Medulla oblongata (tissue), 1 donor: Measurements from ENCODE around the gene PNCK.
"Not testable (repeated sequence)": the region's sequence is repeated elsewhere in the genome, so short reads cannot be mapped to it uniquely, and the experiment has no call there.

Experiments
- DNase-seq: peaks from one replicate; pipeline ENCODE4 v3.0.0-alpha.2; 2015; ENCODE audit errors: extremely low spot score

Gene PNCK

DNA sequence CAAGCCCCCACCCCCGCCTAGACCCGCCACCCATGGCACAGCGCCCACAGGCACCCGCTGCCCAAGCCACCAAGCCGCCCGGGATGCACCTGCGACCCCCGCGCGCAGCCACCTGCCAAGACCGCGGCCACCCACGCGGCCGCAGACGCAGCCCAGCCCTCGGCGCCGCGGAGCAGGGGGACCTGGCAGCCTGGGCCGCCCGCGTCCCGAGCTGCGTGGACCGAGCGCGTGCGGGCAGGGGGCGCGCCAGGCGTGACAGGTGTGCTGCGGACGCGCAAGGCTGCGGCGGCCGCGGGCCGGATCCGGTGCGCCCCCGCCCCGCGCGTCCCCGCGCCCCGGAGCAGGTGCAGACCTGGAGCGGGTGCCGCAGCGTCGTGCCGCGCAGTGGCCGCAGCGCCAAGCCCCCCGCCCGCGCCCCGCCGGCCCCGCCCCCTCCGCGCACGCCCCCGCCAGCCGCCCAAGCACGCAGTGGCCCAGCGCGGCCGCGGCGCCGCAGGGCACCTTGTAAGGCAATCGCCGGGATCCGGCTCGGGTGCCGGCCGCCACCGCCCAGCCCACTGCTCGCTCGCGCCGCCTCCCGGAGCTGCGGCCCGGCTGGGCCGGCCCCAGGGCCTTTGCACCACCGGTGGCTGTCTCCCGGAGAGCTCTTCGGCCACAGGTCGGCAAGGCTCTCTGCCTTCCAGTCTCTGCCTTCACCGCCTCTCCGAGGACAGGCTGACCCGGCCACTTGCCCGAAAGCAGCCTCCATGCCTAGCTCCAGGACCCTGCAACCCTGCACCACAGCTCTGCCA is at the start of gene PNCK:
TSS of gene PNCK (minus strand) at position 386 of the 791 bp plus-strand sequence. CDS start 737 bp downstream, outside the sequence.
- DNase-seq: no peak

DNA sequence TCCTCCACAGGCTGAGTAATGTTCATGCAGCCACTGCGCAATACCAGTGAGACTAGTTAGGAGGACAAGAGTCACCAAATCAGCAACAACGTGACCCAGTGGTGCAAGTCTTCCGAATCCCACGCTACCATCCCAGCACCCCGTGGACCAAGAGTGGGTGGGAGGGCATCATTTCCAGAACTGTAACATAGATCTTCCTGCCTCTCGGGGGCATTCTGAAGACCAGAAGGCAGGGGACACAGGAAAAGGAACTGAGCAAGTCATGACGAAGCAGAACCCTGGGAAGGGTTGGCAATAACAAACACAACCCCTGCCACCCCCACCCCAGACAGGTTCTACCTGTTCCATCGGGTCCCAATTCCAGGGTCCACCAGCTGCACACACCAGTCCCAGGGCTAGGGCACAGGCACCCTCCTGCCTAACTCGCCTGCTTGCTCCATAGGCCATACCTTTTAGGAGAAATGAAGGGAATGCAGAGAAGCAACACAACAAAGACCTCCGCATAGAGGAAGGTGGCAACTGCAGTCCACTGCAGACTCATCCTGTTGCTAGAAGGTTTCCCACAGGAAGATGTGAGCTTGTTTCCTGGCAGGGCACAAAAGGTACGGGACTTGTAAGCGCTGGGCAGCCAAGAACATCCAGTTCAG is 49.2 kb upstream of the PNCK start:
- DNase-seq: no peak

DNA sequence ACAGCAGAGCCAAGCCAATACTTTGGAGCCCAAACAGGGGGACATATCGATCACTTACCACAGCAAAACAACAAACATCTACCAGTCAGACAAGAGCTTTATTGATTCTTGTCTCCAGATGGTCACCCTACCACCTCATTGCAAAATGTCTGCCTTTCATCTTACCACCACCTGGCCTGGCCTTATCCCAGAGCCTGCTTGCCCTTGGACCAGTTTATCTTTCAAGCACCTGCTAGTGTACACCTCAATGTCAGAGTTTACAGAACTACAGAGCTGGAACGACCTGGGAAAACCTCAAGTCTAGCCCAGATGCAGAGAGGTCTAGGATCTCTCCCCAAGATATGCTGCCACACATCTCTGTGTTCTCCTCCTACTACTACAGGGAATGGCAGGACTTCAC is 46.1 kb upstream of the PNCK start:
- DNase-seq: no peak

DNA sequence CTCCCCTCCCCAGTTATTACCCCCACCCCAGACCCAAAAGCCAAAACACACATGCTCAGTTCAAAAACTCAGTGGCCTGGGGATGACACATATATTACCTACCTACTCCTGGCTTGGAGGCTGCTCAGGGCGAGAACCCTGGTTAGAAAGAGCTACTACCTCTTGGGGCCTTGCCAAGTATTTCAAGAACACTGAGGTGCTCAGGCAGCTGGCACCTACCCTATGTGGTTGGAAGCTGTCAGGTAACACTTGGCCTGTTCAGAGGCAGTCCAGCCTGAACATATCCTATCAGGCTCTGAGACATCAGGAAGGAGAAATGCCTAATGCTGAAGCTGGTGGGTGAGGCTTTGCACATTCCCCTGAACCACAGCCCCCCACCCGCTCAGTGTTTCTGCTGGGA is 45.6 kb upstream of the PNCK start:
- no peak for DNase-seq

DNA sequence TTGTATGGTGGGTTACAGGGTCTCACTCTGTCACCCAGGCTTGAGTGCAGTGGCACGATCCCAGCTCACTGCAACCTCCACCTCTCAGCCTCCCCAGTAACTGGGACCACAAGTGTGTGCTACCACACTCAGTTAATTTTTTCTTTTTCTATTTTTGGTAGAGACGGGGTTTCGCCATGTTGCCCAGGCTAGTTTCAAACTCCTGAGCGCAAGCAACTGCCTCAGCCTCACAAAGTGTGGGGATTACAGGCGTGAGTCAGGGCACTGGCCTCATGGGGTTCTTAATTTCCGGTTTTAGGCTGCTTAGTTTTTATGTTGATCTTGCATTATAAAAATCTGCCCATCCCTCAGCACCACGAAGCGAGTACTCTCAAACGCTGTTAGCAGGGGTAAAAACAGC is 43.8 kb upstream of the PNCK start:
- DNase-seq: no peak

DNA sequence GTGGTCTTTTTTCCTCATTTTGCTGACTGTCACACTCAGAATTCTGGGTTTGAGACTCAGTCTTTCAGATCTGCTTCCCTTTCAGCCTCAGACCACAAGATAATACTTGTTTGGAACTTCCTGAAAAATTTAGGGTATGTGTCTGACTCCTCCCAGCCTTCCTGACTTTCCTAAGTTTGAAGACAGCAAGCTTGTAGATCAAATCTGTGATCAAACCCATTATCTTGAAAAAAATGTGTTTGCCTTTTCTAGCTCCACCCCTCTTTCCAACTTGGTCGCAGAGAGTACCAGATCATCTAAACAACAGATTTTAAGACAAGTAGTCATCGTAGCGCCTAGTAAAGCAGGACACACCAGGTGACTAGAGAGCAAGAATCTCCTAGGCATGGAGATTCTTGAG is 40.6 kb upstream of the PNCK start:
- DNase-seq: no peak

DNA sequence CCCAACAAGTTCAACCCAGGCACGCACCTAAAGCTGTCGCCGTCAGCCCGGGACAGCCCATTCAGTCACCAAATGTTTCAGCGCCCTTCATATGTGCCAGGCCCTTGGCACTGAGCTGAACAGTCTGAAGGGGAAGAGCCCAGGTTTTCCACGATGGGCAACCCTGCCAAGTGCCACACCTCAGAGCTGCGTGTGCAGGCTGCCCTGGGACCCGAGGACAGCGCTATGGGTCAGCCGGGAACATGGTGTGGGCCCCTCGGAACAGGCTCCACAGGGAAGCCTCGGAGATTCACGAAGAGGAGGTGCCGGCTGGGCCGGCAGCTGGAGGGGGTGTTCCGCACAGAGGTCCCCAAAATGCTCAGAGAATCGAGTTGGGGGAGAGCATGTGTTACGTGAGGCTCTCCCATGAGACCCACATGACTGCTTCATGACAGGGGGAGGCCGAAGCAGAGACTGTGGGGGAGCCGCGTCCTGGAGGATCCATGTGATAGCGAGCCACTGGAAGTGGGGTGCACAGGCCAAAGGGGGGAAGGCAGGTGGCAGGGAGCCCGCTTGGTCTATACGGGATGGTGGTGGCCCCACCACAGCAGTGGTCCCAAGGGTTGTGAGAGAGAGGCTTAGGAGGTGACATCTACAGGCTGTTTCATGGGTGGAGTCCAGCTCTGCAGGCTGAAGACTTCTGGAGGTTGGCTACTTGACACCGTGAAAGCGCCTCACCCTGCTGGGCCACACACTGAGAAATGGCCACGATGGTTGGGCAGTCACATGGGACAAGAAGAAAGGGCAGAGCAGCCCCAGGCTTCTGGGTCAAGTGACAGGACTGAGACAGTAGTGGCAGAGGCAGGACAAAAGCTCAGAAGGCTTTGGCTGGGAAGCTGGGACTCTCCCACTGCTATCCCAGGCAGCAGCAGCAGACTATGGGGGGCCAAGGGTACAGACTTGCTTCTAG is 36.4 kb upstream of the PNCK start:
- DNase-seq: no peak

DNA sequence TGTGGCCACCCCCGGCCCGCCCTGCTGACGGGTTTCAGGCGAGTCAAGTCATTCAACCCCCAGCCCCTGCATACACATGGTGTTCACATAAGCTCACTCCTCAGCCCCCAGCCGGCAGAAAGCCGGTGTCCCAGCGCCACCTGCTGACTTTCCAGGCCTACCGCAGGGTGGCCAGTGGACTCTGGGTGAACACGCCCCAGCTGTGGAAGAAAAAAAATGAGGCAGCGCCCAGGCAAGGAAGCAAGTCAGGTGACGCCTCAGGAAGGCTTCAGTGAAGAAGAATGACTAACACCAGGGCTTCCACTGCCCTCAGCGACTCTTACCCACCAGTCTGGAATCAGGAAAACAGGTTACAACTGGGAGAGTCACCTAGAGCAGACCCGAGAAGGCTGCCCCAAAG is 34.8 kb upstream of the PNCK start:
- peak; percentile 66 for DNase-seq

DNA sequence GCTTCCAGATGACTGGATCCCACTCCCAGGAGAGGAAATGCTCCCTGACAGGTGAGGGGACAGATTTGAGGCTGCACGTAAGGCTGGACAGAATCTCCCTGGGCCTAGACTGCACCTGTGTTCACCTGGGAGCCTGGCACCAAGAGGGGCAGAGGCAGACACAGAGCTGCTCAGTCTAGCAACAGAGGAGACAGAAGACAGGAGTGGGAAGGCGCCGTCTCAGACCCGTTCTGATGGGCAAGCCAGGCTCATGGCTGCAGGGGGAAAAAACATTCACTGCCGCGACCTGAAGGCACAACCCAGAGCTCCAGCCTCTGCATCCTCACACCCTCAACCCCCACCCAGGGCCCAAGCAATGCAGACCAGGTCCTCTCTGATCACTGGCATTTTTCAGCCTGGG is 33.8 kb upstream of the PNCK start:
- DNase-seq: no peak

DNA sequence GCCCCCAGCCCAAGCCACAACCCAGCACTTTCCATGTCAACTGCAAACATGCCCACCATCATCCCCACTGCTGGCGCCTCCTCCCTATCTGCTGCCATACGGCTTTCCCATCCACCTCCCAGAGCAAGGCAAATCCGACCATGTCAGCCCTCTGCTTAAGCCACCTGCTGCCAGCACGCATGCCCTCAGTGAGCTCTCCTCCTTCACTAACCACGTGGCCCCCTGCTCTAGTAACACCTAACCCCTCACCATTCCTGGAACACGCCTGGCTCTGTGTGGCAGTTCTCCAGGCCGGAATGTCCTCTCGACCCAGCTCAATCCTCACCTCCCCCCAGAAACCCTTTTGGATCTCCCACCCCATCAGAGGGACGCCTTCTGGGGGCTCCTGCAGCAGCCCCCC is 33.2 kb upstream of the PNCK start:
- no peak for DNase-seq

DNA sequence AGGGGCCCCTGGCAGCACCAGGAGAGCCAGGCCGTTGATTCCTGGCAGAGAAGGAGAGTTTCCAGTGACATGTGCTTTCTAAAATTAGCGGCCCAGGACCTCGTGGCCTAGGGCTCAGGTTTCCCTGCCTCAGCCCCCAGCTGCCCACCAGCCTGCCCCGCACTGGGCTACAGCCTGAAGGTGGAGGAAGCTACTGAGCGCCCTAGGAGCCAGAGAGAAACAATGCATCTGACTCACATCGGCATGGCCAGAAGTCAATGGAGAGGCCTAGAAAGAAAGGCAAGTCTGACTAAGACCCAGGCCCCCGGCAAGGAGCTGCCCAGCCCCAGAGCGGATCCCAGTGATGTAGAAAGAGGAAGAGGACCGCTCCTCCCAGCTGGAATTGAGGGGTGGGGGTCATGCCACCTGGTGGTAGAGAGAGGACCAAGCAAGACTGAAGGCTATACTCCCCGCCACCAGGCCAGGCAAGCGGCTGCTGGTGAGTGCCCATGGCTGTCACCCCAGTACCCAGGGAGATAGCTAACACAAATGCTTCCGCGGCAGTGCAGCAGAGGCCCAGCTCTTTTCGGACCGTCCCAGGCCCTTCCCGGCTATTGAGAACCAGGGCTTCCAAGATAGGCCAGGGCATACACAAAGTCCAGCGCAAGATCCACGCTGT is 31.9 kb upstream of the PNCK start:
- DNase-seq: not testable (repeated sequence)

DNA sequence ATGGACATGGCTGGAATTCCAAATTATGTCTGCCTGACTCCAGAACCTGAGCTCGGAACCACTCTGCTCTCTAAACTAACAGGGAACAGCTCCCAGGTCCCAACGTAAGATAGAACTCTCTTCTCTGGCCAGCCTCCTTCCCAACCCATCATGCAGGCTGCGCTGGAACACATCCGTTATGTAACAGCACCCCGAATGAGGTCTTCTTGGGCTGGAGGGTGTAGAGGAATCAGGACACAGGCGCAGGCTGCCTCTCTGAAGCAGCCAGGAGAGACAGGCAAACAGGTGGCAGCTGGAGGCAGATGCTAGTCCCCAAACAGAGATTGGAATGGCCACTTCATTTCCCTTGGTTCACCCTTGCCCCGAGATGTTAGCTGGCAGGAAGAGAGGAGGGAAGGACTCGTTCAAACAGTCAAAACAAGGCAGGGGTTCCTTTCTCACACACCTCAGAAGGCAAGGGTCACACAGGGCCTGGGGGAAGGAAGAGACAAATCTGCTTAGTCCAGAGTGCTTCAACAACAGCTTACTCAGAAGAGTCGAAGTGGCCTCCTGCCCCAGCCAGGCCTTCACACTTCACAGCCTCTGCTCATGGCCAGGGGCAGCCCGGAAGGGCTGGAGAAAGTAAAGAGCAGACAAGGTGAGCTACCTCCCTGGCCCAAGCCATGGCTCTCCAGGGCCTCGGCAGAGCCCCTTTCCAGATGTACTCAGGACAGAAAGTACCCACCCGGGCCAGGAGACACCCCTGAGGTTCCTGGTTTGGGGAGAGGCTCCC is 31.2 kb upstream of the PNCK start:
- not testable (repeated sequence) for DNase-seq

DNA sequence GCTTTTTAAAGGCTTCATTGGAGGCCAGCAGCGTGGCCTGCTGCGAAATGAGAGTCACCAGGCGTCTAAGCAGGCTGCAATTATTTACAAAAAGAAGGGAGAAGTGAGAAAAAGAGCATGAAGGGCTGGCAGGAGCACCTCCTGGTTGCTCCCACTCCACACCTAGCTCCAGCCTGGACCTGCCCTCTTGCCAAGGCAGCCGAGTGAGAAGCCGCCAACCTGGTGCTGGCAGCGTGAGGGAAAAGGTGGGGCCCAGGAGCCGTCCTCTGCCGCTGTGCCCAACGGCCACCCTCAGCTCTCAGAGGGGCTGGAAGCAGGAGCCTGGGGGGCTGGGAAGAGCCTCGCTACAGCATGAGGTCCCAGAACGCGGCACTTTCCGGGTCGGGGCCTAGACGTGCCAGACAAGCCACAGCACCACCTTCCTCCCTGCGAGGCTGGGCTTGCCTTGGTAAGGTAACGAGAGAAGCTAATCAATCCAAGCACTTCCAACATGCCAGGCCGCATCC is 30.5 kb upstream of the PNCK start:
- no peak for DNase-seq

DNA sequence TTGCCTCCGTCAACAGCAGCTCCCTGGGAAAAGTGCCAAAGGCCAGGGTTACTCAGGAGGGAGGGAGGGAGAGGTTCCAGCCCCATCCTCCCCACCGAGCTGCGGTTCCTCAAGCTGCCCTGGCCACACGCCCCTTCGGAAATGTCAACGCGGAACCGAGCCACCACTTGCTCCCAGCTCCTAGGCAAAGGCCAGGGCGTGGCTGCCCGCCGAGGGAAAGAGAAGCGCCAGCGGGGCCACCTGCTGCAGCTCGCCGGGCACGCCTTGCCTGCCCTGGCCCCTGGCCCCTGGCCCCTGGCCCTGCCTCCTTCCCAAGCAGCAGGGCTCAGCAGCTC is 29.4 kb upstream of the PNCK start:
- DNase-seq: no peak

DNA sequence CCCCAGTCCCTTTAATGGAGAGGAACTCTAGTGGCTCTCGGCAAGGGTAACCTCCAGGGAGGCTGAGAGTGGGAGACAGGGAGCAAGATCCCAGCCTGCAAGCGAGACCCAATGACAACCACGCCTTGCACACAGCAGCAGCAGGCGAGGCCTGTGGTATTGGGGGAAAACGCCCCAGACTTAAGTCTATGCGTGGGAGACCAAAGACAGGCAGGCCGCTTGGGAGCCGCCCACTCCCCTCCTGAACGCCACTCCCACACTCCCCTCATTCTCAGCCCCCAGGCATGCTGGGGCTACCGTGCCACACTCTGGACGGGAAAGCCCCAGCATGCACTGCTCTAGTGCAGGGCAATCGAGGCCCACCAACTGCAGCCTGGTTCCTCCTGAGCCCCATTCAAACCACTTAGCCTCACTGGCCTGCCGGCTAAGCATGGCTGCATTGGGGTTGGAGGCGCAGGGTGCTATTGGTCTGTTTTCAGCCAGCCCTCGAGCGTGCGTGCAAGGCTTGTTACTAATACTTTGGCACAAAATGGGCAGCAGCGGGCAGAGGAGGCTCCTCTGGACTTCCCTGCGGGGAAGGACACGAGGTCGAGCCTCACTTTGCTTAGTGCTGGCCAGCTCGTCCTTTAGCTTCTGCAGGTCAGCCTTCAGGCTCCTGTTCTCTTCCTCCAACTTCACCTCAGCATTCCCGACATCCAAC is 28.9 kb upstream of the PNCK start:
- DNase-seq: no peak

DNA sequence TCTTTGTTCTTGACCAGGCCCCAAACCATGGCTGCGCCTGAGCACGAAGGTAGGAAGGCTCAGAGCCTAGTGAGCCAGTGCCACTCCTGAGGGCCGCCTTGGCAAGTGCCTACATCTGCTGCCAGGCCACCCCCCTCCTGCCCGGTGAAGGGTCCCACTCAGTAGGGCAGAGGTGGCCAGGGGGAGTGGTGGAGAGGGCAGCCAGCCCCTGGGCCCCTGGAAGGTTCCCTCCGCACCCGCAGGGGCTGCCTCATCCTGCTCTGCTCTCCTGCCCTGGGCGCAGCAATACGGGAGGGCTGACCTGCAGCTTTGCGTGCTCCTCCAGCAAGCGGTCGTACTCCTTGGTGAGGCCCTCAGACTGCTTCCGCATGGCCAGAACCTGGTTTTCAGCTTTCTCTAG is 28.1 kb upstream of the PNCK start:
- DNase-seq: no peak

DNA sequence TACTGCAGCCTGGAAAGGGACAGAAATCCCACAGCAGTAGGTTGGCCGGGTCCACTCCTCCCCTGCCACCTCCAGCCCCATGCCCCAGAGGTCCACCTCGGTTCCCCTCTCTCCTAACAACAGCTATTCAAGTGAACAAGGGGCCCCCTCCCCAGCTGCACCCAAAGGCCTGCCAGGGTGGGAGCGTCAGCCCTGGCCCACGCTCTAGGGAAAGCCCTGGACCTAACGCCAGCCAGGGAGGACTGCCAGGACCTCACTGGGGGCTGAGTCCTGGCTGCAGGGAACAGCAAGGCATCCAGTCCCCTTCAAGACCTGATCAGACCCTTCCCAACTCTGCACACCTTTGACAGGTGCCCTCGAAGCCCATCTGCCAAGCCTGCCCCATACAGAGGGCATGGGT is 27.4 kb upstream of the PNCK start:
- no peak for DNase-seq

DNA sequence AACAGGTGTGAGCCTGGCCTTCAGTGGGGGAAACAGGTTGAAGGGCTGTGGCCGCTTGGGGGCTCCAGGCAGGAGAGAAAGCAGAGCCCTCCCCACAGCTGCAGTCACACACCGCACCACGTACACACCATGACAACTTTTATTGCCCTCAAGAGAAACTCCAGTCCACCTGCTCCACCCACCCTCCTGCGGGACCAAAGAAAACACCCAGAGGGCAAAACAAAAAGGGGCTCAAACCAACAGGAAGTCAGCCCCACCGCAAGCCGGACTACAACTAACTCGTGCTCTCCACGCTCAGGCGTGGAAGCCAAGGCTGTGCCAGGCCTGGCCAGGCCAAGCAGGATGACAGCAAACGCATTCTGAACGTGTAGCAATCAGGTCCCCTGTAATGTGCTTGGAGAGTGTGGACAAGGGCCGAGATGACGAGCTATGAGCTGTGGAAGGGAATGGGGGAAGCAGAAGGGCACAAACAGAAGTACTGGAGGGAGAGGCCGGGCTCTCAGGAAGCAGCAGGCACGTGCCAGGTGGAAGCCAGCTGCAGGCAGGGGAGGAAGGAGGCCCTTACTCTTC is 26.8 kb upstream of the PNCK start:
- DNase-seq: no peak

DNA sequence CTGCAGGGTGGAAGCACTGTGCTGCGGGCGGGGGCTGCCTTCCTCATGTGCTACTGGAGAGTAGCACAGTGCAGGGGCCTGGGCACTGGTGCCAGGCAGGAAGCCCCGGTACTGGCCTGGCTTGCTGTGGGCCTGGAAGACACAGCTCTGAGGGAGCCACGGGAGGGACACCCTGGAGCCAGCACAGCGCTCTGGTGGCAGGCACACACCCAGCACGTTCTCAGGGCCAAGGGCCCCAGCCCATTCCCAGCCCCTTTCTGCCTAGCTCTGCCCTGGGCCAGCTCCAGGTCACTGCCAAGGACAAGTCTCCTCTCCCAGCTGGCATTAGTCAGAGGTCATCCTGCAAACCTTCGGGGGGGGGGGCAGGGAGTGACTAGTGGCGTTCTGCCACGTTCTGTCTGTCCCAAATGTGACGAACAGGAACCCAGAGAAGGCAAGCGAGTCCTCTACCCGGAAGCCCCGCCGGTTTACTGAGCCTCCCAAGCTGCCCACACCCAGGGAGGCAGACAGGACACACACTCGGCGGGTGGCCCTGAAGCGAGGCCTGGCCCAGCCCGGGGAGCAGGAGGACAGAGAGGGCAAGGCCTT is 26.3 kb upstream of the PNCK start:
- not testable (repeated sequence) for DNase-seq
